K562 (cell line): ENCODE results near the gene NECTIN4. TPM values are rescaled to one million over a fixed set of nuclear protein-coding genes. Genes with fewer than 3 reads are reported as not detected.

ENCODE experiments used
- BRD9 ChIP-seq: fragments of 450-650 bp; IDR thresholded peaks from 2 replicates; pipeline ENCODE4 v1.6.1; 2018; ENCODE audit warnings: low read depth; ENCODE audit not compliant: partially characterized antibody
- ERF ChIP-seq: fragments of 450-650 bp; formaldehyde crosslinking; IDR thresholded peaks from 2 replicates; pipeline ENCODE4 v1.4.0; 2020; ENCODE audit warnings: mild to moderate bottlenecking, mixed read lengths
- FOXJ3 ChIP-seq: sonication (generic); formaldehyde crosslinking; IDR thresholded peaks from 2 replicates; pipeline ENCODE4 v1.4.0; 2020; ENCODE audit warnings: mild to moderate bottlenecking, missing genetic modification reagents
- GTF2A2 ChIP-seq: IDR thresholded peaks from 2 replicates; pipeline ENCODE4 v1.6.1; 2016; ENCODE audit warnings: mild to moderate bottlenecking, missing genetic modification characterization, missing compliant biosample characterization
- HDAC2 ChIP-seq: fragments of 450-650 bp; IDR thresholded peaks from 2 replicates; pipeline ENCODE4 v1.6.1; 2016; ENCODE audit warnings: mild to moderate bottlenecking
- MCM7 ChIP-seq, 2 experiments: fragments of 450-650 bp; IDR thresholded peaks; 2 replicates each; pipeline ENCODE4 v1.6.1; 2016 to 2018
- PTTG1 ChIP-seq: fragments of 450-650 bp; IDR thresholded peaks from 2 replicates; pipeline ENCODE4 v1.6.1; 2016; ENCODE audit warnings: low read depth, mild to moderate bottlenecking, missing genetic modification characterization, missing compliant biosample characterization
- ZC3H8 ChIP-seq: fragments of 450-650 bp; IDR thresholded peaks from 2 replicates; pipeline ENCODE4 v1.6.1; 2017
- ZNF217 ChIP-seq: sonication (generic); formaldehyde crosslinking; IDR thresholded peaks from 2 replicates; pipeline ENCODE4 v1.8.0; 2022; ENCODE audit warnings: mild to moderate bottlenecking, missing genetic modification reagents
- polyA plus RNA-seq, 8 experiments: library from polyadenylated mRNA; depleted of rRNA in 4 of 8; stranded (reverse) in 5 of 8; unstranded in 3 of 8; fragments of >200 nt; fragmentation: Nextera tagmentation in 2 of 8; fragmentation: Illumina TruSeq in 1 of 8; extraction: Ambion mirVana in 2 of 8; extraction: Trizol in 1 of 8; gene quantifications; 2 replicates each; pipeline versions ENCODE4 v1.2.1 to v1.2.3, GENCODE V29; 2011 to 2014; ENCODE audit warnings: inconsistent platforms in 1 of 8, missing spikeins in 1 of 8
- total RNA-seq, 7 experiments: library from RNA; depleted of rRNA in 6 of 7; stranded (reverse); fragments of >200 nt in 6 of 7; fragmentation: Illumina TruSeq in 2 of 7; extraction: Trizol in 2 of 7; gene quantifications; 2 replicates each; pipeline versions ENCODE4 v1.2.1 to v1.2.3, GENCODE V29; 2011 to 2021; ENCODE audit warnings: low replicate concordance in 1 of 7
- TF ChIP-seq, protein P1 (sequence below): fragments of 250-450 bp; sonication (Bioruptor Pico); IDR thresholded peaks from 2 replicates; pipeline ENCODE4 v1.4.0; 2020; ENCODE audit warnings: mild to moderate bottlenecking, moderate library complexity
- TF ChIP-seq, protein P2 (sequence below): fragments of 250-450 bp; sonication (Bioruptor Pico); IDR thresholded peaks from 2 replicates; pipeline ENCODE4 v1.5.1; 2021; ENCODE audit warnings: mild to moderate bottlenecking
- TF ChIP-seq, protein P3 (sequence below): fragments of 250-450 bp; sonication (Bioruptor Pico); IDR thresholded peaks from 2 replicates; pipeline ENCODE4 v1.8.0; 2021; ENCODE audit warnings: moderate library complexity, mild to moderate bottlenecking, inconsistent platforms
- TF ChIP-seq, protein P4 (sequence below): fragments of 450-650 bp; formaldehyde crosslinking; IDR thresholded peaks from 2 replicates; pipeline ENCODE4 v1.4.0; 2020; ENCODE audit warnings: mild to moderate bottlenecking, moderate library complexity
- TF ChIP-seq, protein P5 (sequence below): fragments of 450-650 bp; IDR thresholded peaks from 2 replicates; pipeline ENCODE4 v1.6.1; 2018; ENCODE audit not compliant: partially characterized antibody
- TF ChIP-seq, protein P6 (sequence below): sonication (generic); formaldehyde crosslinking; IDR thresholded peaks from 2 replicates; pipeline ENCODE4 v1.8.1; 2023; ENCODE audit warnings: mild to moderate bottlenecking, missing genetic modification reagents

Gene NECTIN4
- total and polyA plus RNA-seq, 9 of the 15 experiments (the other 6 are each of a cell fraction or from before 2014, with no cell fraction given), result 0.01 to 0.09 TPM; not detected in 7

DNA sequence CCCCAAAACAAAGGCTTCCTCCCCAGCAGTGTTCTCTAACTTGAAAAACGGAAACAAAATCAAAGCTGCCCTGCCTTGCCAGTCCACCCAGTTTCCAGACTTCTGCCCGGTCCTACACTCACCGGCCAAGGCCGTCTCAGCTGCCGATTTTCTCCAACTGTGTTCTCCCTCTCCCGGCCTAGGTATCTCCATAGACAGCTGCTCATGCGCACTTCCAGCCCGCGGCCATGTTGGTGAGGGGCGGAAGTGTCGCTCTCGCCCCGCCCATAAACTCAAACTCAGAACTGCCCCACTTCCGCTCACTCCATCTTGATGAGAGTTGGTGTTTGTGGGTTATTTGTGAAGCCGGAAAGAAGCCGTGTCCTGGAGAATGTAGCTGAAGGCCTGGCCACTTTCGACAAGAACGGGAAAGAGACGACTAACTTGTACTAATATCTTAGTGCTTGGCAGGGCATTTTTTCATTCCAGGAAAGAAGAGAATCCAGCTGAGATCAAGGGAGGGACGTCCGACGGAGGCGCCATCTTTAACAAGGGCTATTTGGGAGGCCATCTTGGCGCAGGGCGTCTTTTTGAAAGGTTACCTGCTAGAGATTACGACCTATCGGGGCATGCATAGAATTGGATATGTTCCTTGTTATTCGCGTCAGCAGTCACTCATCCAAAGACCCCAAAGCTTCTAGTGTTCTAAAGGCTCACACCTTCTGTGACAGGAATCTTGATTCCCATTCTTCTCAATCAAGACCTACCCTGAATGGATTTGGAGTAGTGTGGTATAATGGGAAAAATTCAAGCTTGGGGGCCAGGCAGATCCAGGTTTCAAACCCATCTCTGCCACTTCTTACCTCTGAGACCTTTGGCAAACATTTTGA, 43.4 kb downstream of the NECTIN4 start, which contains the start of gene USF1 (continued):
- TF ChIP-seq, protein P1, sequence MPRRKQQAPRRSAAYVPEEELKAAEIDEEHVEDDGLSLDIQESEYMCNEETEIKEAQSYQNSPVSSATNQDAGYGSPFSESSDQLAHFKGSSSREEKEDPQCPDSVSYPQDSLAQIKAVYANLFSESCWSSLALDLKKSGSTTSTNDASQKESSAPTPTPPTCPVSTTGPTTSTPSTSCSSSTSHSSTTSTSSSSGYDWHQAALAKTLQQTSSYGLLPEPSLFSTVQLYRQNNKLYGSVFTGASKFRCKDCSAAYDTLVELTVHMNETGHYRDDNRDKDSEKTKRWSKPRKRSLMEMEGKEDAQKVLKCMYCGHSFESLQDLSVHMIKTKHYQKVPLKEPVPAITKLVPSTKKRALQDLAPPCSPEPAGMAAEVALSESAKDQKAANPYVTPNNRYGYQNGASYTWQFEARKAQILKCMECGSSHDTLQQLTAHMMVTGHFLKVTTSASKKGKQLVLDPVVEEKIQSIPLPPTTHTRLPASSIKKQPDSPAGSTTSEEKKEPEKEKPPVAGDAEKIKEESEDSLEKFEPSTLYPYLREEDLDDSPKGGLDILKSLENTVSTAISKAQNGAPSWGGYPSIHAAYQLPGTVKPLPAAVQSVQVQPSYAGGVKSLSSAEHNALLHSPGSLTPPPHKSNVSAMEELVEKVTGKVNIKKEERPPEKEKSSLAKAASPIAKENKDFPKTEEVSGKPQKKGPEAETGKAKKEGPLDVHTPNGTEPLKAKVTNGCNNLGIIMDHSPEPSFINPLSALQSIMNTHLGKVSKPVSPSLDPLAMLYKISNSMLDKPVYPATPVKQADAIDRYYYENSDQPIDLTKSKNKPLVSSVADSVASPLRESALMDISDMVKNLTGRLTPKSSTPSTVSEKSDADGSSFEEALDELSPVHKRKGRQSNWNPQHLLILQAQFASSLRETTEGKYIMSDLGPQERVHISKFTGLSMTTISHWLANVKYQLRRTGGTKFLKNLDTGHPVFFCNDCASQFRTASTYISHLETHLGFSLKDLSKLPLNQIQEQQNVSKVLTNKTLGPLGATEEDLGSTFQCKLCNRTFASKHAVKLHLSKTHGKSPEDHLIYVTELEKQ (CRISPR knock-in tag), result no peak
- TF ChIP-seq, protein P2, sequence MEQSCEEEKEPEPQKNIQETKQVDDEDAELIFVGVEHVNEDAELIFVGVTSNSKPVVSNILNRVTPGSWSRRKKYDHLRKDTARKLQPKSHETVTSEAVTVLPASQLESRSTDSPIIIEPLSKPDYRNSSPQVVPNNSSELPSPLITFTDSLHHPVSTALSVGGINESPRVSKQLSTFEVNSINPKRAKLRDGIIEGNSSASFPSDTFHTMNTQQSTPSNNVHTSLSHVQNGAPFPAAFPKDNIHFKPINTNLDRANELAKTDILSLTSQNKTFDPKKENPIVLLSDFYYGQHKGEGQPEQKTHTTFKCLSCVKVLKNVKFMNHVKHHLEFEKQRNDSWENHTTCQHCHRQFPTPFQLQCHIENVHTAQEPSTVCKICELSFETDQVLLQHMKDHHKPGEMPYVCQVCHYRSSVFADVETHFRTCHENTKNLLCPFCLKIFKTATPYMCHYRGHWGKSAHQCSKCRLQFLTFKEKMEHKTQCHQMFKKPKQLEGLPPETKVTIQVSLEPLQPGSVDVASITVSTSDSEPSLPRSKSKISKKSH (CRISPR knock-in tag), result no peak
- TF ChIP-seq, protein P3, sequence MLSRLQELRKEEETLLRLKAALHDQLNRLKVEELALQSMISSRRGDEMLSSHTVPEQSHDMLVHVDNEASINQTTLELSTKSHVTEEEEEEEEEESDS (CRISPR knock-in tag), result no peak
- TF ChIP-seq ZNF217 (CRISPR knock-in tag), result no peak
- TF ChIP-seq GTF2A2 (tag), result no peak
- TF ChIP-seq, protein P4, sequence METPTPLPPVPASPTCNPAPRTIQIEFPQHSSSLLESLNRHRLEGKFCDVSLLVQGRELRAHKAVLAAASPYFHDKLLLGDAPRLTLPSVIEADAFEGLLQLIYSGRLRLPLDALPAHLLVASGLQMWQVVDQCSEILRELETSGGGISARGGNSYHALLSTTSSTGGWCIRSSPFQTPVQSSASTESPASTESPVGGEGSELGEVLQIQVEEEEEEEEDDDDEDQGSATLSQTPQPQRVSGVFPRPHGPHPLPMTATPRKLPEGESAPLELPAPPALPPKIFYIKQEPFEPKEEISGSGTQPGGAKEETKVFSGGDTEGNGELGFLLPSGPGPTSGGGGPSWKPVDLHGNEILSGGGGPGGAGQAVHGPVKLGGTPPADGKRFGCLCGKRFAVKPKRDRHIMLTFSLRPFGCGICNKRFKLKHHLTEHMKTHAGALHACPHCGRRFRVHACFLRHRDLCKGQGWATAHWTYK, result no peak
- TF ChIP-seq ZC3H8, result no peak
- peak; percentile 93 for TF ChIP-seq BRD9
- TF ChIP-seq, protein P5, sequence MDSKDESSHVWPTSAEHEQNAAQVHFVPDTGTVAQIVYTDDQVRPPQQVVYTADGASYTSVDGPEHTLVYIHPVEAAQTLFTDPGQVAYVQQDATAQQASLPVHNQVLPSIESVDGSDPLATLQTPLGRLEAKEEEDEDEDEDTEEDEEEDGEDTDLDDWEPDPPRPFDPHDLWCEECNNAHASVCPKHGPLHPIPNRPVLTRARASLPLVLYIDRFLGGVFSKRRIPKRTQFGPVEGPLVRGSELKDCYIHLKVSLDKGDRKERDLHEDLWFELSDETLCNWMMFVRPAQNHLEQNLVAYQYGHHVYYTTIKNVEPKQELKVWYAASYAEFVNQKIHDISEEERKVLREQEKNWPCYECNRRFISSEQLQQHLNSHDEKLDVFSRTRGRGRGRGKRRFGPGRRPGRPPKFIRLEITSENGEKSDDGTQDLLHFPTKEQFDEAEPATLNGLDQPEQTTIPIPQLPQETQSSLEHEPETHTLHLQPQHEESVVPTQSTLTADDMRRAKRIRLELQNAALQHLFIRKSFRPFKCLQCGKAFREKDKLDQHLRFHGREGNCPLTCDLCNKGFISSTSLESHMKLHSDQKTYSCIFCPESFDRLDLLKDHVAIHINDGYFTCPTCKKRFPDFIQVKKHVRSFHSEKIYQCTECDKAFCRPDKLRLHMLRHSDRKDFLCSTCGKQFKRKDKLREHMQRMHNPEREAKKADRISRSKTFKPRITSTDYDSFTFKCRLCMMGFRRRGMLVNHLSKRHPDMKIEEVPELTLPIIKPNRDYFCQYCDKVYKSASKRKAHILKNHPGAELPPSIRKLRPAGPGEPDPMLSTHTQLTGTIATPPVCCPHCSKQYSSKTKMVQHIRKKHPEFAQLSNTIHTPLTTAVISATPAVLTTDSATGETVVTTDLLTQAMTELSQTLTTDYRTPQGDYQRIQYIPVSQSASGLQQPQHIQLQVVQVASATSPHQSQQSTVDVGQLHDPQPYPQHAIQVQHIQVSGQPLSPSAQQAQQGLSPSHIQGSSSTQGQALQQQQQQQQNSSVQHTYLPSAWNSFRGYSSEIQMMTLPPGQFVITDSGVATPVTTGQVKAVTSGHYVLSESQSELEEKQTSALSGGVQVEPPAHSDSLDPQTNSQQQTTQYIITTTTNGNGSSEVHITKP, result no peak
- TF ChIP-seq FOXJ3 (CRISPR knock-in tag), result no peak
- no peak for TF ChIP-seq ERF (CRISPR knock-in tag)
- TF ChIP-seq, protein P6, sequence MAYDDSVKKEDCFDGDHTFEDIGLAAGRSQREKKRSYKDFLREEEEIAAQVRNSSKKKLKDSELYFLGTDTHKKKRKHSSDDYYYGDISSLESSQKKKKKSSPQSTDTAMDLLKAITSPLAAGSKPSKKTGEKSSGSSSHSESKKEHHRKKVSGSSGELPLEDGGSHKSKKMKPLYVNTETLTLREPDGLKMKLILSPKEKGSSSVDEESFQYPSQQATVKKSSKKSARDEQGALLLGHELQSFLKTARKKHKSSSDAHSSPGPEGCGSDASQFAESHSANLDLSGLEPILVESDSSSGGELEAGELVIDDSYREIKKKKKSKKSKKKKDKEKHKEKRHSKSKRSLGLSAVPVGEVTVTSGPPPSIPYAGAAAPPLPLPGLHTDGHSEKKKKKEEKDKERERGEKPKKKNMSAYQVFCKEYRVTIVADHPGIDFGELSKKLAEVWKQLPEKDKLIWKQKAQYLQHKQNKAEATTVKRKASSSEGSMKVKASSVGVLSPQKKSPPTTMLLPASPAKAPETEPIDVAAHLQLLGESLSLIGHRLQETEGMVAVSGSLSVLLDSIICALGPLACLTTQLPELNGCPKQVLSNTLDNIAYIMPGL (CRISPR knock-in tag), result peak; percentile 50; the same call in 1 of the 2 replicates
- TF ChIP-seq HDAC2, result peak; percentile 14; the same call in 1 of the 2 replicates
- 0 out of 2 replicates have a peak, but pooled peaks have one; percentile 22 for TF ChIP-seq PTTG1 (tag)
- TF ChIP-seq MCM7 (IDR thresholded peaks at IDR 0.05), result no peak
